A549 (cell line): ENCODE data around the gene GULP1.

Experiments used
- BHLHE40 ChIP-seq: IDR thresholded peaks from 2 replicates; pipeline ENCODE4 v1.6.1; 2012; ENCODE audit warnings: low read depth, low read length, inconsistent platforms
- CEBPB ChIP-seq, 2 experiments: fragments of >200 bp in 1 of 2; sonication (Bioruptor Twin) in 1 of 2; formaldehyde crosslinking in 1 of 2; IDR thresholded peaks; 2 replicates each; pipeline ENCODE4 v1.6.1; 2012 to 2016
- EP300 ChIP-seq, 2 experiments: fragments of >200 bp; sonication (Bioruptor Twin); formaldehyde crosslinking; IDR thresholded peaks; 2 replicates in 1 of 2; 3 replicates in 1 of 2; pipeline ENCODE4 v1.6.1; 2016 to 2017
- HDAC2 ChIP-seq: fragments of 200-600 bp; sonication (generic); IDR thresholded peaks from 2 replicates; pipeline ENCODE4 v1.6.1; 2016
- RAD21 ChIP-seq, 2 experiments: fragments of >200 bp in 1 of 2; sonication (Bioruptor Twin) in 1 of 2; formaldehyde crosslinking in 1 of 2; IDR thresholded peaks in 1 of 2; conservative IDR thresholded peaks in 1 of 2; 2 replicates in 1 of 2; 3 replicates in 1 of 2; pipeline ENCODE4 v1.6.1; 2012 to 2018; ENCODE audit warnings: inconsistent platforms in 1 of 2
- RARB ChIP-seq: fragments of 250-450 bp; sonication (Bioruptor Pico); IDR thresholded peaks from 2 replicates; pipeline ENCODE4 v1.8.0; 2021; ENCODE audit warnings: mild to moderate bottlenecking, moderate library complexity
- RFX5 ChIP-seq: fragments of 450-650 bp; IDR thresholded peaks from 2 replicates; pipeline ENCODE4 v1.7.1; 2014; ENCODE audit warnings: antibody characterized with exemption, mild to moderate bottlenecking, moderate library complexity
- TF ChIP-seq, protein P1 (sequence below): fragments of >200 bp; sonication (Bioruptor Twin); formaldehyde crosslinking; IDR thresholded peaks from 3 replicates; pipeline ENCODE4 v1.5.1; 2016
- TF ChIP-seq, protein P2 (sequence below): fragments of 200-600 bp; sonication (generic); IDR thresholded peaks from 2 replicates; pipeline ENCODE4 v1.6.1; 2016; ENCODE audit warnings: antibody characterized with exemption, mild to moderate bottlenecking, moderate library complexity
- TF ChIP-seq, protein P3 (sequence below): IDR thresholded peaks from 2 replicates; pipeline ENCODE4 v1.6.1; 2012; ENCODE audit warnings: low read depth, borderline replicate concordance

DNA sequence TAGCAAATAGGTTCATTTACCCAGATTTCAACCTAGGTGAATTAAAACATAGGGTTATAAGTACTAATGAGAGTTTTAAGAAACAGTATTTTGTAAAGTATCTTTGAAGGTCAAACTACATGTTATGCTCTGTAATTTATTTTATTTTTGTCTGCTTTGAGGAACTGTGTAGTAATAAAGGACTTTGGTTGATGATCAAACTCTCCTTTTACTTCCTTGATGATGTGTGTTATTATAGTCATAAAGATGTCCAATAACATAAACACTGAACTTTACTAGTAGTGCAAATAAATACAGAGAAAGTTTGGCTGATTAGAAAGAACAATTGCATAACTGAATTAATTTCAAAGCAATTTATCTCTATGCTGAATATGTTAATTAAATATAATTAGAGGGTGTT is 6.3 kb downstream of the GULP1 start:
- TF ChIP-seq, protein P1, sequence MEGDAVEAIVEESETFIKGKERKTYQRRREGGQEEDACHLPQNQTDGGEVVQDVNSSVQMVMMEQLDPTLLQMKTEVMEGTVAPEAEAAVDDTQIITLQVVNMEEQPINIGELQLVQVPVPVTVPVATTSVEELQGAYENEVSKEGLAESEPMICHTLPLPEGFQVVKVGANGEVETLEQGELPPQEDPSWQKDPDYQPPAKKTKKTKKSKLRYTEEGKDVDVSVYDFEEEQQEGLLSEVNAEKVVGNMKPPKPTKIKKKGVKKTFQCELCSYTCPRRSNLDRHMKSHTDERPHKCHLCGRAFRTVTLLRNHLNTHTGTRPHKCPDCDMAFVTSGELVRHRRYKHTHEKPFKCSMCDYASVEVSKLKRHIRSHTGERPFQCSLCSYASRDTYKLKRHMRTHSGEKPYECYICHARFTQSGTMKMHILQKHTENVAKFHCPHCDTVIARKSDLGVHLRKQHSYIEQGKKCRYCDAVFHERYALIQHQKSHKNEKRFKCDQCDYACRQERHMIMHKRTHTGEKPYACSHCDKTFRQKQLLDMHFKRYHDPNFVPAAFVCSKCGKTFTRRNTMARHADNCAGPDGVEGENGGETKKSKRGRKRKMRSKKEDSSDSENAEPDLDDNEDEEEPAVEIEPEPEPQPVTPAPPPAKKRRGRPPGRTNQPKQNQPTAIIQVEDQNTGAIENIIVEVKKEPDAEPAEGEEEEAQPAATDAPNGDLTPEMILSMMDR = no peak
- TF ChIP-seq BHLHE40 = no peak
- TF ChIP-seq HDAC2 = no peak
- no peak for TF ChIP-seq EP300 (IDR thresholded peaks at IDR 0.05)
- TF ChIP-seq RARB (CRISPR knock-in tag) = no peak
- TF ChIP-seq, protein P2, sequence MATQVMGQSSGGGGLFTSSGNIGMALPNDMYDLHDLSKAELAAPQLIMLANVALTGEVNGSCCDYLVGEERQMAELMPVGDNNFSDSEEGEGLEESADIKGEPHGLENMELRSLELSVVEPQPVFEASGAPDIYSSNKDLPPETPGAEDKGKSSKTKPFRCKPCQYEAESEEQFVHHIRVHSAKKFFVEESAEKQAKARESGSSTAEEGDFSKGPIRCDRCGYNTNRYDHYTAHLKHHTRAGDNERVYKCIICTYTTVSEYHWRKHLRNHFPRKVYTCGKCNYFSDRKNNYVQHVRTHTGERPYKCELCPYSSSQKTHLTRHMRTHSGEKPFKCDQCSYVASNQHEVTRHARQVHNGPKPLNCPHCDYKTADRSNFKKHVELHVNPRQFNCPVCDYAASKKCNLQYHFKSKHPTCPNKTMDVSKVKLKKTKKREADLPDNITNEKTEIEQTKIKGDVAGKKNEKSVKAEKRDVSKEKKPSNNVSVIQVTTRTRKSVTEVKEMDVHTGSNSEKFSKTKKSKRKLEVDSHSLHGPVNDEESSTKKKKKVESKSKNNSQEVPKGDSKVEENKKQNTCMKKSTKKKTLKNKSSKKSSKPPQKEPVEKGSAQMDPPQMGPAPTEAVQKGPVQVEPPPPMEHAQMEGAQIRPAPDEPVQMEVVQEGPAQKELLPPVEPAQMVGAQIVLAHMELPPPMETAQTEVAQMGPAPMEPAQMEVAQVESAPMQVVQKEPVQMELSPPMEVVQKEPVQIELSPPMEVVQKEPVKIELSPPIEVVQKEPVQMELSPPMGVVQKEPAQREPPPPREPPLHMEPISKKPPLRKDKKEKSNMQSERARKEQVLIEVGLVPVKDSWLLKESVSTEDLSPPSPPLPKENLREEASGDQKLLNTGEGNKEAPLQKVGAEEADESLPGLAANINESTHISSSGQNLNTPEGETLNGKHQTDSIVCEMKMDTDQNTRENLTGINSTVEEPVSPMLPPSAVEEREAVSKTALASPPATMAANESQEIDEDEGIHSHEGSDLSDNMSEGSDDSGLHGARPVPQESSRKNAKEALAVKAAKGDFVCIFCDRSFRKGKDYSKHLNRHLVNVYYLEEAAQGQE = no peak
- no peak for TF ChIP-seq RFX5
- TF ChIP-seq RAD21 (conservative IDR thresholded peaks at IDR 0.05 in 1 of 2, IDR thresholded peaks at IDR 0.05 in 1 of 2) = no peak
- no peak for TF ChIP-seq CEBPB (IDR thresholded peaks at IDR 0.05)
- TF ChIP-seq, protein P3, sequence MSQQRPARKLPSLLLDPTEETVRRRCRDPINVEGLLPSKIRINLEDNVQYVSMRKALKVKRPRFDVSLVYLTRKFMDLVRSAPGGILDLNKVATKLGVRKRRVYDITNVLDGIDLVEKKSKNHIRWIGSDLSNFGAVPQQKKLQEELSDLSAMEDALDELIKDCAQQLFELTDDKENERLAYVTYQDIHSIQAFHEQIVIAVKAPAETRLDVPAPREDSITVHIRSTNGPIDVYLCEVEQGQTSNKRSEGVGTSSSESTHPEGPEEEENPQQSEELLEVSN = no peak
